Neutrophil (primary cell): ENCODE results near the gene IFT27.
"Not testable (repeated sequence)": the region's sequence is repeated elsewhere in the genome, so short reads cannot be mapped to it uniquely, and the experiment has no call there.

Experiments
- H3K27ac ChIP-seq: fragments of 200-600 bp; sonication (generic); 2 replicates; pipeline ENCODE4 v1.5.1; 2016; ENCODE audit warnings: mild to moderate bottlenecking, moderate library complexity
- H3K27me3 ChIP-seq: fragments of 200-600 bp; sonication (generic); 2 replicates; pipeline ENCODE4 v1.6.0; 2016; ENCODE audit warnings: mild to moderate bottlenecking
- H3K36me3 ChIP-seq: fragments of 200-600 bp; sonication (generic); 2 replicates; pipeline ENCODE4 v1.5.1; 2017
- H3K4me1 ChIP-seq, 2 experiments: fragments of 200-600 bp in 1 of 2; sonication (generic) in 1 of 2; 1 replicate in 1 of 2; 2 replicates in 1 of 2; pipeline versions ENCODE4 v1.5.1 to v1.6.1; 2013 to 2016; ENCODE audit warnings: low read depth in 1 of 2, low read length in 1 of 2, mild to moderate bottlenecking in 1 of 2, moderate library complexity in 1 of 2; ENCODE audit not compliant: control insufficient read depth in 1 of 2, insufficient read depth in 1 of 2
- H3K4me3 ChIP-seq, 2 experiments: fragments of 200-600 bp in 1 of 2; sonication (generic) in 1 of 2; 1 replicate in 1 of 2; 2 replicates in 1 of 2; pipeline ENCODE4 v1.5.1; 2013 to 2016; ENCODE audit warnings: low read depth in 1 of 2, low read length in 1 of 2, mild to moderate bottlenecking in 1 of 2, moderate library complexity in 1 of 2
- H3K9me3 ChIP-seq: fragments of 200-600 bp; sonication (generic); 2 replicates; pipeline ENCODE4 v1.5.1; 2016
- CTCF ChIP-seq: fragments of 200-600 bp; sonication (generic); IDR thresholded peaks from 2 replicates; pipeline ENCODE4 v1.5.1; 2016; ENCODE audit warnings: antibody characterized with exemption

Gene IFT27

GRCh38 chr22:36755316-36755715 lies 20.6 kb downstream of the IFT27 start:
- no peak overlapping the region for H3K27ac ChIP-seq
- no peak overlapping the region for H3K4me3 ChIP-seq
- no peaks in the 10 kb centered on the region for H3K9me3 ChIP-seq
- no peak for TF ChIP-seq CTCF
- H3K36me3 ChIP-seq: peaks cover 5% of the 10 kb centered on the region
- peaks cover 43% of the 10 kb centered on the region for H3K27me3 ChIP-seq
- H3K4me1 ChIP-seq: no peaks in the 10 kb centered on the region

GRCh38 chr22:36754881-36755280 lies 21.0 kb downstream of the IFT27 start:
- H3K4me1 ChIP-seq, H3K9me3 ChIP-seq, H3K27ac ChIP-seq, H3K36me3 ChIP-seq, H3K4me3 ChIP-seq: not testable (repeated sequence)
- H3K27me3 ChIP-seq: peaks cover 43% of the 10 kb centered on the region

GRCh38 chr22:36753916-36754315 lies 22.0 kb downstream of the IFT27 start:
- Histone ChIP-seq H3K36me3 (no peaks in the 10 kb centered on the region), H3K4me1 (no peaks in the 10 kb centered on the region), H3K27me3 (peaks cover 43% of the 10 kb centered on the region), H3K27ac (no peak overlapping the region), H3K9me3 (no peaks in the 10 kb centered on the region), H3K4me3 (no peak overlapping the region)
- no peak for TF ChIP-seq CTCF

GRCh38 chr22:36753120-36753802 lies 22.7 kb downstream of the IFT27 start:
- Histone ChIP-seq H3K36me3 (no peaks in the 10 kb centered on the region), H3K9me3 (no peaks in the 10 kb centered on the region), H3K4me1 (no peaks in the 10 kb centered on the region), H3K27me3 (peaks cover 43% of the 10 kb centered on the region), H3K4me3 (no peak overlapping the region), H3K27ac (no peak overlapping the region)
- TF ChIP-seq CTCF: no peak

GRCh38 chr22:36746375-36746970 lies 29.4 kb downstream of the IFT27 start:
- Histone ChIP-seq H3K4me1 (no peaks in the 10 kb centered on the region), H3K4me3 (no peak overlapping the region), H3K9me3 (no peaks in the 10 kb centered on the region), H3K36me3 (no peaks in the 10 kb centered on the region), H3K27me3 (peaks cover 3% of the 10 kb centered on the region), H3K27ac (no peak overlapping the region)
- TF ChIP-seq CTCF: no peak

- Histone ChIP-seq H3K36me3 (no peaks in the 10 kb centered on the region), H3K27me3 (peaks cover 7% of the 10 kb centered on the region), H3K9me3 (no peaks in the 10 kb centered on the region), H3K4me1 (no peaks in the 10 kb centered on the region), H3K27ac (no peak overlapping the region), H3K4me3 (no peak overlapping the region)
- no peak for TF ChIP-seq CTCF
Observed at GRCh38 chr22:36745301-36745995, 30.5 kb downstream of the IFT27 start.
